GM12872 (cell line): ENCODE data around the gene MKRN1.

Experiments used
- TF ChIP-seq, protein P1 (sequence below): IDR thresholded peaks from 3 replicates; pipeline ENCODE4 v1.5.1; 2011; ENCODE audit warnings: low read depth, mild to moderate bottlenecking, low read length, moderate library complexity; ENCODE audit not compliant: insufficient read depth

The MKRN1 gene

GRCh38 chr7:140476698-140477261, 2.5 kb downstream of the MKRN1 start:
- TF ChIP-seq, protein P1, sequence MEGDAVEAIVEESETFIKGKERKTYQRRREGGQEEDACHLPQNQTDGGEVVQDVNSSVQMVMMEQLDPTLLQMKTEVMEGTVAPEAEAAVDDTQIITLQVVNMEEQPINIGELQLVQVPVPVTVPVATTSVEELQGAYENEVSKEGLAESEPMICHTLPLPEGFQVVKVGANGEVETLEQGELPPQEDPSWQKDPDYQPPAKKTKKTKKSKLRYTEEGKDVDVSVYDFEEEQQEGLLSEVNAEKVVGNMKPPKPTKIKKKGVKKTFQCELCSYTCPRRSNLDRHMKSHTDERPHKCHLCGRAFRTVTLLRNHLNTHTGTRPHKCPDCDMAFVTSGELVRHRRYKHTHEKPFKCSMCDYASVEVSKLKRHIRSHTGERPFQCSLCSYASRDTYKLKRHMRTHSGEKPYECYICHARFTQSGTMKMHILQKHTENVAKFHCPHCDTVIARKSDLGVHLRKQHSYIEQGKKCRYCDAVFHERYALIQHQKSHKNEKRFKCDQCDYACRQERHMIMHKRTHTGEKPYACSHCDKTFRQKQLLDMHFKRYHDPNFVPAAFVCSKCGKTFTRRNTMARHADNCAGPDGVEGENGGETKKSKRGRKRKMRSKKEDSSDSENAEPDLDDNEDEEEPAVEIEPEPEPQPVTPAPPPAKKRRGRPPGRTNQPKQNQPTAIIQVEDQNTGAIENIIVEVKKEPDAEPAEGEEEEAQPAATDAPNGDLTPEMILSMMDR = no peak

DNA sequence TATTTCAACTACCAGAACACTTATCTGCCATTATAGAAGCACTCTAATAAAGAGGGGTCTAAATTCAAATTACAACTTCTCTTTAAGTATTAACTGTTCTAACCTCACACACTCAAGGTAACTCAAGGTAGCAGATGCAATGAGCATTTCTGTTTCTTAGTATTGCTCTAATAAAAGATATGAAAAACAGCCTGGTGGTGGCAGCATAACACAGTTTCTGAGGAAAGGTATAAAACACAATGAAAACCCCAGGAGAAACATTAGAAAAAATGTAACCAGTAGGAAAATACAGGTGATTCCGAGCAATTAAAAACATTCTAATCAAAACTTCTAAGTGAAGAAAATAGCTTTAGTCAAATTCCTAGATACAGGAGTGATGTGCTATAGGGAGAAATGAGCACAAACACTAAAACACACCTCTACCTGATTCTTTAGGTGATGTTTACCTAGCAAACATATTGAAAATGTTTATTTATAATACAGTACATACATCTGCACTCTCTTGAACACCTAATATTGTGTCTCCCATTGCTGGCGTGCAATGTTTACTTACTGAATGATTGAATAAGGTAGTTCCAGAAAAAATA, 3.5 kb downstream of the MKRN1 start:
- TF ChIP-seq, protein P1 = peak; percentile 42; the same call in 2 of the 3 replicates

DNA sequence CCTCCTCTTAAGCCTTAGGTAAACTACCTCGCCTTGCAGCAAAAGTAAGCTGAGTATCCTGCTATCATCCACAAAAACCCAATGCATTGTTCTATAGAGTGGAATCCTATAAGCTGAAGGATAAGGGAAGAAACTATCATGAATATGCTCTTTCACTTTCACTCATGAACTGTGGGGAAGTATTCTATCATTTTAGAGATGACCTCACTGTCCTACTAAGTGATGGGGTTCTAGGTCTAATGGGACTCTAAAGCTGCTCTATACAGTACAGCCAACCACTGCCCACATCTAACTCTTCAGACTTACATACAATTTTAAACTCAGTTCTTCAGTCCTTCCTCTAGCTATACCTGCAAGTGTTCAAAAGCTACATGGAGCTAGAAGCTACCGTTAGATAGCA, 16.2 kb downstream of the MKRN1 start:
- TF ChIP-seq, protein P1 = no peak

DNA sequence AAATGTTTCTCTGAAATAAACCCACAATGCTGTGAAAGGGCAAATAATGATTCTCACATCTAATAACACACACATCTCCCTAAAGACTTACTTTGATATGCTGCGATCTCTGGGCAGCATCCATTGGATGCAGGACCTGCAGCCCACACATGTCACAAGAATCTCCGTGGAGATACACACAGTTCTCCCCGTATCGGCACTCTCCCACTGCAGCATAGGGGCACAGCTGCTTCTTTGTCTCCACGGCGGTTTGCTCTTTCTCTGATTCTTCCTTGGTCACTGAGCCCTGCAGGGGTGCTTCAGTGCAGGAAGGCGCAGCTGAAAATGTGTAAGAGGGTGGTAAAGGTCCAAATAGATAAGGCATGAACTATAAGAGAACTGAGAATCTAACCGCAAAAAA, 20.4 kb downstream of the MKRN1 start:
- TF ChIP-seq, protein P1 = no peak

DNA sequence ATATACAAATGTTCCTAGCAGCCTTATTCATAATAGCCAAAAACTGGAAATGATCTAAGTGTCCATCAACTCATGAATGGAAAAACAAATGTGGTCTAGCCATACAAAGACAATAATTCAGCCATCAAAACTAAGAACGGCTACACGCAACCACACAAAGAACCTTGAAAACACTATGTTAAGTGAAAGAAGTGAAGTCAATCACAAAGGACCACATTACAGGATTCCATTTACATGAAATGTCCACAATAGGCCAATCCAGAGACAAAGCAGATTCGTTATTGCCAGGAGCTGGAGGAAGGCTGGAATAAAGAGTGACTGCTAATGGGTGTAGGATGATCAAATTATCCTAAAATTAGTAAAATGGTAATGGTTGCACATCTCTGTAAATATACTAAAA, 21.1 kb downstream of the MKRN1 start:
- TF ChIP-seq, protein P1 = no peak

DNA sequence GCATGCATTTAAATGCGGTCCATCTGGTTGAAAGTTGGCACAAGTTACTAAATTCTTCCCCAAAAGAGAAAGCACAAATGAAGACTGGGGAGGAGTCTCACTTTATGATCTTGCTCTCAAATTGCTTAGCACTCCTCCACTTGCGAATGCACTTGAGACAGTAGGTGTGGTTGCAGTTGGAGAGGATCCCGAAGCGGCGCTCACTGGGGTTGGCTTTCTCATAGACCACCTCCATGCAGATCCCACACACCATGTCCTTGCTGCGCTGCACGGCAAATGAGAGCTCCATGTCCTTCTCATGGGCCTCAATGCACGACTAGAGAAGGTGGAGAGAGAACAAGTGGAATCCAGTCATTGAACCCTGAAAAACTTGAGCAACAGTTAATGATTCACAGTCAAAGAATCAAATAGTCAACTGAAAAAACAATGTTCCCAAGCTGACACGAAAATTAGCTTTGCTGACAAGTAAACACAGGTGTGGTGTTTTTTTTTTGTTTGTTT, 22.7 kb downstream of the MKRN1 start:
- TF ChIP-seq, protein P1 = no peak

DNA sequence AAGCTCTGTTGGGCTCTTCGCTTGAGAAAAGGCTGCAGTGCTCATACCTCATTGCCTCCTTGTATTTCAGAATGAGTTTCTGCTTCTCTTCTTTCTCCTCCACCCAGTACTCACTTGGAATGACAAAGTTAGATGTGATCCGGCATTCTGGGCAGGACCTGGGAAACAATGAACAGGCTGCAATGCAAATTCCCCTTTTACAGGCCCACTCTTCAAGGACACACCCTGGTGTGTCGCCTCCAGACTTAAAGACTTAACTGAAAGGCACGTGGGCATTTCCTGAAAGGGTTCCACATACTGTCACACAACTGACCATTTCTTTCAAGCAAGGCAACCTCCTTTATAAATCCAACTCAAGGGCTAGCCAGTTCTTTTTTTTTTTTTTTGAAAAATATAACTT, 23.6 kb downstream of the MKRN1 start:
- TF ChIP-seq, protein P1 = no peak
